ENCODE measurements around the gene ARPC4. TPM values are rescaled to one million over a fixed set of nuclear protein-coding genes. Genes with fewer than 3 reads are reported as not detected.
A peak's percentile ranks its signal among the peaks of the same experiment; 100 is the strongest.
"Not testable (repeated sequence)": the region's sequence is repeated elsewhere in the genome, so short reads cannot be mapped to it uniquely, and the experiment has no call there.

ARPC4 gene
- total RNA-seq, 4 donors from 2014 or later, result 104 to 189 (median 143) TPM

GRCh38 chr3:9848860-9849259, 56.0 kb downstream of the ARPC4 start:
- H3K9me3 ChIP-seq; H3K4me3 ChIP-seq; H3K27ac ChIP-seq; DNase-seq; in situ Hi-C loops (cut with MboI; ENCODE audit: low pct_ligation_motif_present in 1 of 4, low pct_unique_long_range_greater_than_20kb in 1 of 4, low sequenced_read_pairs in 3 of 4); H3K36me3 ChIP-seq; H3K27me3 ChIP-seq: not testable (repeated sequence)
- peak in 2 of 3 donors; percentile 19 to 34 for TF ChIP-seq POLR2AphosphoS5 (IDR thresholded peaks at IDR 0.05)
- TF ChIP-seq, protein P1, sequence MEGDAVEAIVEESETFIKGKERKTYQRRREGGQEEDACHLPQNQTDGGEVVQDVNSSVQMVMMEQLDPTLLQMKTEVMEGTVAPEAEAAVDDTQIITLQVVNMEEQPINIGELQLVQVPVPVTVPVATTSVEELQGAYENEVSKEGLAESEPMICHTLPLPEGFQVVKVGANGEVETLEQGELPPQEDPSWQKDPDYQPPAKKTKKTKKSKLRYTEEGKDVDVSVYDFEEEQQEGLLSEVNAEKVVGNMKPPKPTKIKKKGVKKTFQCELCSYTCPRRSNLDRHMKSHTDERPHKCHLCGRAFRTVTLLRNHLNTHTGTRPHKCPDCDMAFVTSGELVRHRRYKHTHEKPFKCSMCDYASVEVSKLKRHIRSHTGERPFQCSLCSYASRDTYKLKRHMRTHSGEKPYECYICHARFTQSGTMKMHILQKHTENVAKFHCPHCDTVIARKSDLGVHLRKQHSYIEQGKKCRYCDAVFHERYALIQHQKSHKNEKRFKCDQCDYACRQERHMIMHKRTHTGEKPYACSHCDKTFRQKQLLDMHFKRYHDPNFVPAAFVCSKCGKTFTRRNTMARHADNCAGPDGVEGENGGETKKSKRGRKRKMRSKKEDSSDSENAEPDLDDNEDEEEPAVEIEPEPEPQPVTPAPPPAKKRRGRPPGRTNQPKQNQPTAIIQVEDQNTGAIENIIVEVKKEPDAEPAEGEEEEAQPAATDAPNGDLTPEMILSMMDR (IDR thresholded peaks at IDR 0.05), result peak; percentile 53 to 62 (median 60)
- H3K4me1 ChIP-seq, result peaks cover 0 to 20% (median 2%) of the 10 kb centered on the region in 4 donors
- WGBS, 2 donors (ENCODE audit: low coverage in 1 of 2), result 25 to 36% methylated on average over 3 to 4 of the region's 4 CpGs
- intact Hi-C loops (cut with DNase I; ENCODE audit: low total_unique reads), result loop anchor here (10.0 kb wide), 1 partner anchor 66 kb away; the partner anchor contains the start of gene IL17RC

- H3K9me3 ChIP-seq; intact Hi-C loops (cut with DNase I; ENCODE audit: low total_unique reads); H3K27ac ChIP-seq; H3K4me3 ChIP-seq; DNase-seq; H3K27me3 ChIP-seq; H3K36me3 ChIP-seq; in situ Hi-C loops (cut with MboI; ENCODE audit: low pct_ligation_motif_present in 1 of 4, low pct_unique_long_range_greater_than_20kb in 1 of 4, low sequenced_read_pairs in 3 of 4): not testable (repeated sequence)
- peaks cover 0 to 15% (median 0%) of the 10 kb centered on the region in 4 donors for H3K4me1 ChIP-seq
- WGBS, 2 donors (ENCODE audit: low coverage in 1 of 2), result 59 to 90% methylated on average over 2 to 6 of the region's 6 CpGs
Observed at GRCh38 chr3:9851383-9851782, 58.5 kb downstream of the ARPC4 start.

- 45 to 51% methylated on average over 2 to 6 of the region's 6 CpGs for WGBS, 2 donors (ENCODE audit: low coverage in 1 of 2)
- H3K27ac ChIP-seq; in situ Hi-C loops (cut with MboI; ENCODE audit: low pct_ligation_motif_present in 1 of 4, low pct_unique_long_range_greater_than_20kb in 1 of 4, low sequenced_read_pairs in 3 of 4); H3K4me3 ChIP-seq; intact Hi-C loops (cut with DNase I; ENCODE audit: low total_unique reads); H3K27me3 ChIP-seq; H3K9me3 ChIP-seq; H3K36me3 ChIP-seq: not testable (repeated sequence)
- peak; percentile 47 for DNase-seq
- peaks cover 0 to 15% (median 0%) of the 10 kb centered on the region in 4 donors for H3K4me1 ChIP-seq
Observed at GRCh38 chr3:9851926-9852325, 59.0 kb downstream of the ARPC4 start.

DNA sequence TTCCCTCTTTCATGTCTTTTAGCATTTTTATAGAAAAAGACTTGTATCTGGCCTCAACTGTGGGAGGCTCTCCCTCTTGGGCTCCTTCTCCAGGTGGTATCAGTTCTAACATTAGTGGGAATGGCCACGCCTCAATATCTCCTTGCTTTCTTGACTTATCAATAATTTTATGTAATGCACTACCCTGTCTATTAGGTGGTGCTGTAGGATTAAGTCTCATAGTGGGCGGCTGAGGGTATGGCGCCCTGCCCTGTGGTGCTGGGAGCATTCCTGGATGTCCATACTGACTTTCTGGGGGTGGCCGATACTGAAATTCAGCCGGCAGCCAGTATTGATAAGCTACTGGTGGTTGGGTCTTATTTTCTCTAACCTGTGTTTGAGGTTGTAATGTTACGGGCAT, 59.6 kb downstream of the ARPC4 start:
- no peak for TF ChIP-seq EP300 (IDR thresholded peaks at IDR 0.05; ENCODE audit: low read depth)
- no peak for TF ChIP-seq POLR2A (IDR thresholded peaks at IDR 0.05)
- TF ChIP-seq POLR2AphosphoS5 (IDR thresholded peaks at IDR 0.05), result no peak
- TF ChIP-seq, protein P1 (IDR thresholded peaks at IDR 0.05), result no peak
- no peaks in the 10 kb centered on the region for H3K36me3 ChIP-seq
- H3K9me3 ChIP-seq, result no peaks in the 10 kb centered on the region
- H3K4me1 ChIP-seq, result peaks cover 0 to 15% (median 0%) of the 10 kb centered on the region in 4 donors
- H3K27me3 ChIP-seq, result no peaks in the 10 kb centered on the region
- no peak overlapping the region for H3K4me3 ChIP-seq
- H3K27ac ChIP-seq, result no peak overlapping the region
- in situ Hi-C loops (cut with MboI; ENCODE audit: low pct_ligation_motif_present in 1 of 4, low pct_unique_long_range_greater_than_20kb in 1 of 4, low sequenced_read_pairs in 3 of 4) (no loop called here), intact Hi-C loops (cut with DNase I; ENCODE audit: low total_unique reads) (no loop called here)
- no peak for DNase-seq
- 87 to 92% methylated on average over 2 to 6 of the region's 6 CpGs for whole genome bisulfite sequencing, 2 donors (ENCODE audit: low coverage in 1 of 2)

GRCh38 chr3:9854291-9854940, 61.5 kb downstream of the ARPC4 start:
- in situ Hi-C loops (cut with MboI; ENCODE audit: low pct_ligation_motif_present in 1 of 4, low pct_unique_long_range_greater_than_20kb in 1 of 4, low sequenced_read_pairs in 3 of 4); H3K36me3 ChIP-seq; intact Hi-C loops (cut with DNase I; ENCODE audit: low total_unique reads); H3K4me1 ChIP-seq; H3K27me3 ChIP-seq; H3K4me3 ChIP-seq; H3K9me3 ChIP-seq; DNase-seq; H3K27ac ChIP-seq: not testable (repeated sequence)
- 70 to 82% methylated on average over 2 to 11 of the region's 11 CpGs for WGBS, 2 donors (ENCODE audit: low coverage in 1 of 2)

GRCh38 chr3:9855594-9855993, 62.7 kb downstream of the ARPC4 start:
- Histone ChIP-seq H3K27me3 (no peaks in the 10 kb centered on the region), H3K4me3 (no peak overlapping the region), H3K9me3 (no peaks in the 10 kb centered on the region), H3K27ac (no peak overlapping the region), H3K4me1 (peaks cover 0 to 10% (median 0%) of the 10 kb centered on the region in 4 donors), H3K36me3 (no peaks in the 10 kb centered on the region)
- DNase-seq, result no peak
- in situ Hi-C loops (cut with MboI; ENCODE audit: low pct_ligation_motif_present in 1 of 4, low pct_unique_long_range_greater_than_20kb in 1 of 4, low sequenced_read_pairs in 3 of 4) (no loop called here), intact Hi-C loops (cut with DNase I; ENCODE audit: low total_unique reads) (no loop called here)
- TF ChIP-seq EP300 (IDR thresholded peaks at IDR 0.05; ENCODE audit: low read depth) (no peak), POLR2AphosphoS5 (IDR thresholded peaks at IDR 0.05) (no peak), POLR2A (IDR thresholded peaks at IDR 0.05) (no peak)
- TF ChIP-seq, protein P1 (IDR thresholded peaks at IDR 0.05), result no peak
- WGBS, 2 donors (ENCODE audit: low coverage in 1 of 2), result 100% methylated on average over 3 of the region's 3 CpGs; no CpG with 5 or more reads in 1 of the 2 donors

Measured in transverse colon (tissue), 4 donors.